Cardiac muscle cell (in vitro differentiated cells and primary cell): ENCODE data around the gene KCNMB1. TPM values are rescaled to one million over a fixed set of nuclear protein-coding genes. Genes with fewer than 3 reads are reported as not detected.
A peak's percentile ranks its signal among the peaks of the same experiment; 100 is the strongest.

Experiments
- DNase-seq, 2 donors: peaks; one replicate each; pipeline versions ENCODE4 v3.0.0 to v3.0.0-alpha.2; 2010 to 2017; ENCODE audit warnings: low read depth in 1 of 2, low spot score in 1 of 2
- H3K27ac ChIP-seq: fragments of 200-600 bp; sonication (generic); 2 replicates; pipeline ENCODE4 v1.5.1; 2016
- H3K27me3 ChIP-seq: fragments of 200-600 bp; sonication (generic); 2 replicates; pipeline ENCODE4 v1.6.0; 2016; ENCODE audit warnings: control low read depth
- H3K36me3 ChIP-seq: fragments of 200-600 bp; sonication (generic); 2 replicates; pipeline ENCODE4 v1.5.1; 2016; ENCODE audit warnings: control low read depth
- H3K4me1 ChIP-seq: fragments of 200-600 bp; sonication (generic); 2 replicates; pipeline ENCODE4 v1.8.1; 2017; ENCODE audit warnings: low read depth, mild to moderate bottlenecking, mixed run types
- H3K4me3 ChIP-seq: fragments of 200-600 bp; sonication (generic); 2 replicates; pipeline ENCODE4 v1.5.1; 2016; ENCODE audit warnings: mild to moderate bottlenecking
- H3K9me3 ChIP-seq: fragments of 200-600 bp; sonication (generic); 2 replicates; pipeline ENCODE4 v1.5.1; 2017; ENCODE audit warnings: low read depth, mild to moderate bottlenecking, control low read depth
- polyA plus RNA-seq: library from polyadenylated mRNA; unstranded; fragments of >200 nt; fragmentation: Nextera tagmentation; extraction: Ambion mirVana; gene quantifications from 2 replicates; pipeline ENCODE4 v1.2.1, GENCODE V29; 2016
- total RNA-seq: library from RNA; depleted of rRNA; stranded (reverse); fragments of >200 nt; gene quantifications from 2 replicates; pipeline ENCODE4 v1.2.3, GENCODE V29; 2016
- TF ChIP-seq, protein P1 (sequence below): IDR thresholded peaks from 2 replicates; pipeline ENCODE4 v1.5.1; 2012; ENCODE audit warnings: low read depth, mild to moderate bottlenecking, low read length

Gene KCNMB1
- total and polyA plus RNA-seq, 2 experiments from 2014 or later, result 1.9 to 3.9 TPM

DNA sequence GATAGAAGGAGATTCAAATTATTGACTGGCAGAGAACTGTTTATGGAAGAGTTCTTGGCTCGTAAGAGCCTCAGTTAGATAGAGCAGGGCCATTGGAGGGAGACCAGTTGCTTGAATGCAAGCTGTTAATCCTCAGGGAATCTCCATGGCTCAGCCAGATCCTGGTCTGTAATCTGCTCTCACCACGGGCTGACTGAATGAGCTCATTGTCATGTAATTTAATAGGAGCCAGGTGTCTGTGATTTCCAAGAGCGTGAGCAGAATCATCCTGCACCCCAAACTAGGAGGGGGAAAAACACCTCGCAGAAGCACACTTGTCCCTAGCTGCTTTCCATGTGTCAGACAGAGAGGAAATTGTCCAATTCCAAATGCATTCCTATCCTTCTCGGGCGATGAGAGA is 19.1 kb upstream of the KCNMB1 start:
- H3K27ac ChIP-seq, result no peak overlapping the region
- peak in 1 of 2 donors; percentile 8 for DNase-seq
- no peaks in the 10 kb centered on the region for H3K36me3 ChIP-seq
- H3K4me1 ChIP-seq, result no peaks in the 10 kb centered on the region
- TF ChIP-seq, protein P1, sequence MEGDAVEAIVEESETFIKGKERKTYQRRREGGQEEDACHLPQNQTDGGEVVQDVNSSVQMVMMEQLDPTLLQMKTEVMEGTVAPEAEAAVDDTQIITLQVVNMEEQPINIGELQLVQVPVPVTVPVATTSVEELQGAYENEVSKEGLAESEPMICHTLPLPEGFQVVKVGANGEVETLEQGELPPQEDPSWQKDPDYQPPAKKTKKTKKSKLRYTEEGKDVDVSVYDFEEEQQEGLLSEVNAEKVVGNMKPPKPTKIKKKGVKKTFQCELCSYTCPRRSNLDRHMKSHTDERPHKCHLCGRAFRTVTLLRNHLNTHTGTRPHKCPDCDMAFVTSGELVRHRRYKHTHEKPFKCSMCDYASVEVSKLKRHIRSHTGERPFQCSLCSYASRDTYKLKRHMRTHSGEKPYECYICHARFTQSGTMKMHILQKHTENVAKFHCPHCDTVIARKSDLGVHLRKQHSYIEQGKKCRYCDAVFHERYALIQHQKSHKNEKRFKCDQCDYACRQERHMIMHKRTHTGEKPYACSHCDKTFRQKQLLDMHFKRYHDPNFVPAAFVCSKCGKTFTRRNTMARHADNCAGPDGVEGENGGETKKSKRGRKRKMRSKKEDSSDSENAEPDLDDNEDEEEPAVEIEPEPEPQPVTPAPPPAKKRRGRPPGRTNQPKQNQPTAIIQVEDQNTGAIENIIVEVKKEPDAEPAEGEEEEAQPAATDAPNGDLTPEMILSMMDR, result no peak
- no peak overlapping the region for H3K4me3 ChIP-seq
- no peaks in the 10 kb centered on the region for H3K27me3 ChIP-seq
- no peaks in the 10 kb centered on the region for H3K9me3 ChIP-seq

DNA sequence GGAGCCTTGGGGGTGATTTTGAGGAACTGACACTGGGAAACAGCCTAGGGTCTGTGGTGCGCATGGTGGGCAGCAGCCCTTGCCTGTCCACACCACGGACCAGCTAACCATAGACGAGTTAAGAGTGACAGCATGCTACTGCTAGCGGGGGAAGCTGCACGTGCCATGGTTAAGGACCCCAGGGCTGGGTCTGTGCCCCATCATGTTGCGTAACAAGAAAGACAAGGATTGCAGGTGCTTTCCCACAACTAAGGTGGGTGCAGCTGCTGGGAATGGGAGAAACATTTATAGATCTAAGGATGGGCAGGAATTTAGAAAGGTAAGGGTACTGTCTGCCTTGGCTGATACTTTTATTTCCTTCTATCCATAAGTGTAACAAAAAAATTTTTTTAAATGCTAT is 17.9 kb upstream of the KCNMB1 start:
- Histone ChIP-seq H3K27ac (no peak overlapping the region), H3K36me3 (no peaks in the 10 kb centered on the region), H3K27me3 (no peaks in the 10 kb centered on the region), H3K9me3 (no peaks in the 10 kb centered on the region), H3K4me3 (no peak overlapping the region), H3K4me1 (no peaks in the 10 kb centered on the region)
- TF ChIP-seq, protein P1, result no peak
- DNase-seq, result no peak

DNA sequence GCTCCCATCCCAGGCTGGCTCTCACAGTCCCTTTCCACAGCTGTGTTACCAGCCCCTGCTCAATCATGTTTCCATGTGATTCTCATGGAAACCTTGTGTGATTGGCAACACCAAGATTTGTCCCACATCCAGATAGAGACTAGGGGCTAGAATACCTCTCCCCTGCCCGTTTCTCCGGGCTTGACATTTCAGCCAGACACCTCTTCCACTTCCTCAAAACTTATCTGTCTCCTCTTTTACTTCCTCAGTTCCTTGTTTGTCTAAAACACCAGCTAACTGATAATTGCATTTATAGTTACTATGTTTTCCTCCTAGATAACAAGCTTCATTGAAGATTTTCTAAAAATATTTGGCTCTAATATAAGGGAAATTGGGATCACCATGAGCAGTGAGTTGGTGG is 16.6 kb upstream of the KCNMB1 start:
- no peaks in the 10 kb centered on the region for H3K27me3 ChIP-seq
- no peaks in the 10 kb centered on the region for H3K4me1 ChIP-seq

DNA sequence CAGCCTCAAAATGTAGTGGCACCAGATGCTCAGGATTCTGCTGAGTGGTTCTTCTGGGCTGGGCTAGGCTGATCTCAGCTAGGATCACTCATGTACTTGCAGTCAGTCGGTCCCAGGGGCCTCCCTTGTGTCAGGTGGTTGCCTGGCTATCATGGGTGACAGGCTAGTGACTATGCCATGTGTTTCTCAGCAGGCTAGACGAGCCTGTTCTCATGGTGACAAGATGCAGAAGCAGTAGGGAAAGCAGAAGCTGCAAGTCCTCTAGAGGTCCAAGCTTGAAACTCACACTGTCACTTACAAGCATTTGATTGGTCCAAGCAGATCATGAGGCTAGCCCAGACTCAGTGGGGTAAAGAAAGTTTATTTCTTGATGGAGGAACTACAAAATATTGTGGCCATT is 15.2 kb upstream of the KCNMB1 start:
- no peaks in the 10 kb centered on the region for H3K27me3 ChIP-seq
- TF ChIP-seq, protein P1, result no peak
- H3K27ac ChIP-seq, result no peak overlapping the region
- no peaks in the 10 kb centered on the region for H3K9me3 ChIP-seq
- H3K4me3 ChIP-seq, result no peak overlapping the region
- DNase-seq, result no peak
- H3K36me3 ChIP-seq, result no peaks in the 10 kb centered on the region
- no peaks in the 10 kb centered on the region for H3K4me1 ChIP-seq

More for the DNA sequence above, 16.6 kb upstream of the KCNMB1 start:
- no peaks in the 10 kb centered on the region for H3K9me3 ChIP-seq
- H3K36me3 ChIP-seq, result no peaks in the 10 kb centered on the region
- H3K4me3 ChIP-seq, result no peak overlapping the region
- no peak for DNase-seq
- TF ChIP-seq, protein P1, result no peak
- H3K27ac ChIP-seq, result no peak overlapping the region

DNA sequence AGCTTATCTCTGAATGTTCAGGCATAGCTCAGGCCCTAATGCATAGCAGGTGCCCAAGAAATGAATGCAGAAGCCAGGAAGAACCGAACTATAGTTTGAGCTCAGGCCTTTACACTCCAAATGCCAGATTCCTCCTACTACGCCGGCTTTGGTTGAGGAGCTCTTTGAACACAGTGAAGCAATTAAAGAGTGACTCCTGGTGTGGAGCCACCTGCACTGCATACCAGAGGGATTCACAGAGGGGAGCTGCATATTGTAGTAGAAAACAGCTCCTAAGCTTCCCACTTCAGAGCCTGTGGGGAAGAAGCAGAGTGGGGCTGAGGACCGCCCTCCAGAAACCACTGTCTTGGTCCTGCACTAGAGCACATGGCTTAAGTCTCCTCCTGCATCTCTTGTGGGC is 14.5 kb upstream of the KCNMB1 start:
- no peaks in the 10 kb centered on the region for H3K4me1 ChIP-seq

More for the DNA sequence above, 14.5 kb upstream of the KCNMB1 start:
- H3K4me3 ChIP-seq, result no peak overlapping the region
- TF ChIP-seq, protein P1, result no peak
- no peak for DNase-seq
- H3K27me3 ChIP-seq, result no peaks in the 10 kb centered on the region
- H3K36me3 ChIP-seq, result no peaks in the 10 kb centered on the region
- H3K9me3 ChIP-seq, result no peaks in the 10 kb centered on the region
- no peak overlapping the region for H3K27ac ChIP-seq
